Stimulated activated CD8-positive, alpha-beta memory T cell treated with anti-CD3 and anti-CD28 coated beads, Interleukin-2, amount 100 ng/mL, for 48 hours (primary cell): Measurements from ENCODE around the gene AKT1.
A peak's percentile ranks its signal among the peaks of the same experiment; 100 is the strongest.

ENCODE experiments used
- DNase-seq, 2 donors: peaks; one replicate each; pipeline ENCODE4 v3.0.0-alpha.2; 2020; ENCODE audit warnings: low read depth in 2 of 2

The AKT1 gene

DNA sequence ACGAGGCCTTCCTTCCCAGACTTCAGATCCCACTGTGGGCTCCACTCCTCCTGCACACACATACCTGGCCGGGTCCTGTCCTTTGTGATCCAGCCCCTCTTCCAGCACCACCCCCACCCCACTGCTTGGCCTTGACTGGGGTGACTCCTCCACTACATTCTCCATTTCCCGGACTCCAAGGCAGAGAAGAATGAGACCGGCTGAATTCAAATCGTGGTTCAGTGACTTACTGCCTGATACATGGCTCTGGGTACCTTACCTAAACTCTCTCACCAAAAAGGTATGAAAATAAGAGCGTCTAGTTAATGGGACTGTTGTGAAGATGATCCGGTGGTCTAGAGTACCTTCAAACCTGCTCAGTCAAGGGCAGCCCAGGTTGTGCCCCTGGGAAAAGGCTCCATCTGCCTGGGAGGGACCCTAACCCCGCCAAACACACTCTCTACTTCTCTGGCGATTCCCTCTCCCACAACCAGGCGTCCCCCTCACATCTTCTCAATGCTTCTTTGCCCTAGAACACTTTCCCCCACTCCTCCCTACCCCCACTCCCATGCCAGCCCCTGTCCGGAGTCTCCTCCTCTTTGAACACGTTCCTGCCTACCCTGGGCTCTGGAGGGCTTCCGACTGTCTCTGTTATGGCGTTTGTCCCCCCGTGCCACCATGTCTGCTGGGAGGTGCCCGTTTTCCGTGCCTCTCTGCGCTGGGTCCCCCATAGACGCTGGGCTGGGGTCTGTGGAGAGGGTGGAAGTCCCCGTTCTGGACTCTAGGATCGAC, 3.9 kb upstream of the AKT1 start:
- DNase-seq = no peak

DNA sequence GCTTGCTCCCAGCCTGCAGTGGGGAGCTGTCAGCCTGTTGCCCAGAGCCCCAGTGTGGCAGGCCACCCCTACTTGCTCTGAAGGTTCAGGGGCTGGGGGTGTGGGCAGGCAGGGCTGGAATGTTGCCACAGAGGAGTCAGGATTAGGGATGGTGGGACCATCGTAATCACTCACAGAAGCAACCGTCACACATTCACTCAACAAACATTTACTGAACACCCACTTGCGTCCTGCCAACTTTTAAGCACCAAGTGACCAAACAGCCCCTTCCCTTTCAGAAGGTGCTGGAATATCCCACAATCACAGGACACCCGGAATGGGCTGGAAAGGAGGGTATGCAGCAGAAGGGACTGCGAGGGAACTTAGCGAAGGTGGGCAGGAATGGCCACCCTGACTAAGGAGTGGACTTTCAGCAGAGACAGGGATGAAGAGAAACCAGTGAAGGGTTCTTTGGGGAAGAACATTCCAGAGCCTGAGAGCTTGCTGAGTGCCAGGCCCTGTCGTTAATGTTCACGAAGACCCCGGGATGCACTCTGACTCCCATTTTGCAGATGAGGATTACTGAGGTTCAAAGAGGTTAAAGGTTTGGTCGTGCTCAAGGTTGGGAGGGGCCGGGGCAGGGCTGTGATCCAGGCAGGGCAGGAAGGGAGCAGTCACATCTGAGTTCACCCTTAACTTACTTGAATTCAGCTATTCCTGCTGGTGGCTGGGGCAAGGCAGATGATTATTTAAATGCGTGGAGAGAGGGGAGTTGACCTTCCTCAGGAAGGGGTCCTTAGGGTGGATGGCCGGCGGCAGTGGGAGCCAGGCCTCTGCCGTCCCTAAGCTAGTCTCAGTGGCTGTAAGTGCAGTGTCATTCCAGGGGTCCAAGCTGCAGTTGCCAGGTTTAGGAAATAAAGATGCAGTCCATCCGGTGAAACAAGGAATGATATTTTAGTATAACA, 3.0 kb upstream of the AKT1 start:
- DNase-seq = no peak

DNA sequence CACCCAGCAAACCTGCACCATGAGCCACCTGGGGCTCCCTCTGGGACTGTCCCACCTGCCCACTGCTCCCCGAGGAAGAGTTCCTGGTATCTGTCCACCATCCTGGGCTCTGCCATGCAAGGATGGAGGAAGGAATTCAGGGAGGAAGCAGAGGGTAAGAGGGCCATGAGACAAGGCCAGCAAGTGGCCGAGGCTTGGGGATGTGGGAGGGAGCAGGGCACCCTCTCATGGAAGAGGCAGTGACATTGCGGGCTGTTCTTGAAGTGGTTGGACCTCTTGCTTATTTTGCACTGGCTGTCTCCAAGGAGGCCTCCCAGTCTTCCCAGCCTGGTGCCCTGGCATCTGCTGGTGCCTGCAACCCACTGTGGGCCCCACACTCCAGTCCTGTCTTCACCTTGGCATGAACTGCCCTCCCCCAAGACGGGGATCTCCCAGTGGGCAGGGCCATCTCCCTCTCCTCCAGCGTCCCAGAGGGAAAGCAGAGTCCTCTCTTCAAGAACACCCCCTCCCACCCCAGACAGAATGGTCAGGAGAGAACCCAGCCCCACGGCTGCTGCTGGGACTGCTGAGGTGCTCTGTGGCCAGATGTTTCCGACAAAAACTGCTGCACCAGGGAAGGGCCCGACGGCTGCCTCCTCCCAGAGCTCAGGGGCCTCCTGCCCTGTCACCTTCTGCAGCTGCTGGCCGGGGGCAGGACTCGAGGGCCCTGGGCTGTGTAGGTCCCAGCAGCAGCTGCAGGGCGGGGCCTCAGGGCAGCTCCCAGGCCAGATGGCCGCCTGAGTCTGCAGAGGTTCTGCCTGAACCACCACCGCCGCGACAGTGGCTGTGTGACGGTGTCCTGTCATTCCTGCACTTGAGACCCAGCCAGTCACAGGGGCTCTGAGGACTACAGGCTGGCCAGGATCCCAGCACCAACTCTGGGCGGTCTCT, 1.8 kb upstream of the AKT1 start:
- DNase-seq = no peak

DNA sequence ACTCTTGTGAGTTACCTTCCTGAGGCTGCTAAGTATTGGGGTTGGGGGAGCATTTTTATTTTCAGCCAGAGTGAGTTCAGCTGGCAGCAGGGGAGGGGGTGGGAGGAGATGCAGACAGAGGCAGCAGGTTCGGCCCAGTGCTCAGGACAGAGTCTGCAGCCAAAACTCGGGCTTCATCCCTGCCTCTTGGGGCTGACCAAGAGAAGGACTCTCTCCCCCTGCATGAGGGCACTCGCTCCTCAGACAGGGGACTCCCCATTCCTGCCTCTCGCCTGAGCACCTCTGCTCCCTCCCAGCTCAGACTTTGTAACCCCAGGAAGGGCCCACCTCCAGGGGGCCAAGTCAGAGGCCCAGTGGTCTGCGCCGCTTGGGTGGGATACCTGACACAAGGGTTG, 1.1 kb upstream of the AKT1 start:
- no peak for DNase-seq

DNA sequence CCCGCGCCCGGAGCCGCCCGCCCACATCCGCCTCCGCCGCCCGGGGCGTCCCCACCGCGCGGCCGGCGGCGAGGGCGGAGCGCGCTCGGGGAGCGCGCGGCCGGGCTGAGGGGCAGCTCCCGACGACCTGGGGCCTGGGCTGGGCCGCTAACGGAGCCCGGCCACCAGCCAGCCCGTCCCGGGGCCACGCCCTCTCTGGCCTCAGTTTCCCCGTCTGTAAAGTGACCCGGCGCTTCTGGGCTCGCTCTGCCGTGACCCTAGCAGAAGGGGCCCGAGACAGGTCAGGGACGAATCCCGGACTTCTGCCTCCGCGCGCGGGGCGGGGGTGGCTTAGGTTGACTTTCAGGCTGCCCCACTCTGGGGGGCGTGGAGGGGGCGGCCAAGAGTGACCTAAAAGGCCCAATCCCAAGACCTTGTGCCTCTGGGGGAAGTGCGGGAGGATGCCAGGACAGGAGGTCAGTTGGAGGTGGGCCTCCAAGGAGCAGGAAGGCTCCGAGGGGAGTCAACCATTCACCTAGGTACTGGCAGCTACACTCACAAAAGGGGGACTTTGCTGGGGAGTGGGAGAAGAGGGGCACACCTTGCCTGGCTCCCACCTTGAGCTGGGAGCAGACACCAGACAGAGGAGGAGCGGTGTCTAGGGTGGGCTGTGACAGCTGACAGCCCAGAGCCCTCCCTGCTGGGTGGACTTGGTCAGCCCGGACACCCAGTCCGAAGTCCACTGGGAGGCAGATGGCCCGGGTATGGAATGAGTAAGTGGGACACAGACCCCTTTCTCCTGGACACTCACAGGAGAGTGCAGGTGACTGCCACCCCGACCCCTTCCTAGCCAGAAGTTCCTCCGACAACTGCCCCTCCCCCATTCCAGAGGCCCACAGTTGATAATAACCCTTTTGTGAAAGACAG, 486 bp upstream of the AKT1 start:
- DNase-seq = peak in 1 of 2 donors; percentile 48

DNA sequence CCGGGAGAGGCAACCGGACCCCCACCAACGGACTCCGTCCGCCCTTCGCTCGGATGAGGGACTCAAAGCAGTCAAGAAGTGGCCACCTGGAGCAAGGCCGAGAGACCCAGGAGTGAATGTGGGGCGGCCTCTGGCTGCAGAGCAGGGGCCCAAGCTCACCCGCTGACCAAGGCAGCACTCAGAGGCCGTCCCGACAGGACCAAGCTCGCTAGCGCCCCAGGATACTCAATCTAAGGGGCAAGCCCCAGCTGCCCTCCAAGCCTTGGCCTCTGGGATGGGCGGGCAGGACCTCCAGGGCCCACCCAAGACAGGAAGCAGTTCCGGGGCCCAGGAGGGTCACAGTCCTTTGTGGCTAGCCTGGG, 936 bp downstream of the AKT1 start:
- DNase-seq = no peak

DNA sequence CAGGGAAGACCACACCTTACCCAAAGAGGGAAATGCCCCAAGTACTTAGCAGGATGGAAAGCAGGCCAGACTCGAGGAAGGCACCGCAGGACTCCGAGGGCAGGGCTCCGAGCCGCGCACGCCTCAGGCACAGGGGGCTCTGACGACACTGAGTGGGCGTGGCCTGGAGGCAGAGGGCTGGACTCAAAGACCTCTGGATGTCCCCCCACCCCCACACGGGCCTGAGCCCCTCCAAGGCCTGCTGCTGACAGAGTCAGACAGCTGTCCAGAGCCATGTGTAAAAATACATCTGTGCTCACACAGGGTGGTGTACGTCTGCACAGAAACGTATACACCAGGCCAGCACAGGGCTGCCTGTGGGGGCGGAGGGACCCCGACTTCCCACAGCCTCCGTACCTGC, 1.4 kb downstream of the AKT1 start:
- DNase-seq = peak; percentile 60 to 63

GRCh38 chr14:104793703-104793959, 1.9 kb downstream of the AKT1 start:
- DNase-seq = no peak

DNA sequence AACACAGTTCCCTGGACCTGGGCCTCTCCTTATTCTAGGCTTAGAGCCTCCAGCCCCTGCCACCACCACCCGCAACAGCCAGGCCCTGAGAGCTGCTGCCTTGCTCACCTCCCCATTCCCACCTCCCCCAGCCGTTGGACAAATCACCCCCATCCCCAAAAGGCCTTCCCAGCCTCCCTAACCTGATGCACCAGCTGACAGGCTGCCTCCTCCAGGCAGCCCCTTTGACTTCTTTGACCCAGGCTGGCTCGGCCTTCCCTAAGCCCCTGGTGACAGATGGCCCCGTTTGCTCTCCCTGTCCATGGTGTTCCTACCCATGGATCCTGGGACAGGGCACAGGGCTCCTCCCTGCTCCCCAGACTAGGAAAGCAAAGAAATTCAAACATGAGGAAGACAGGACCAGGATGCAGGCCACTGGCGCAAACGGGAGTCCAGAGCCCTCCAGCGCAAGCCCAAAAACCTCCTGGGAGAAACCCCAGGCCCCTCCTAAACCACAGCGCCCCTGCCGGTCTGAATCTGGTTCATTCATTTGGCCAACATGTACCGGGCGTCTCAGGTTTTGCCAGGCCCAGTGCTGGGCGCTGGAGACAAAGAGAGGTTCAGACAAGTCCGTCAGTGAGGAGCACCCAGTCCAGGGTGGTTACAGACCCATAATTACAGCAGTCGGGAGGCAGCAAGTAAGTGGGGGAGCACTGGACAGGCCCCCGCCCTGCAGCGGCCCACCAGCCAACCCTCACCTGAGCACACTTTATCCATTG, 2.4 kb downstream of the AKT1 start:
- DNase-seq = no peak

- no peak for DNase-seq
Observed at GRCh38 chr14:104792101-104792884, 3.3 kb downstream of the AKT1 start.

DNA sequence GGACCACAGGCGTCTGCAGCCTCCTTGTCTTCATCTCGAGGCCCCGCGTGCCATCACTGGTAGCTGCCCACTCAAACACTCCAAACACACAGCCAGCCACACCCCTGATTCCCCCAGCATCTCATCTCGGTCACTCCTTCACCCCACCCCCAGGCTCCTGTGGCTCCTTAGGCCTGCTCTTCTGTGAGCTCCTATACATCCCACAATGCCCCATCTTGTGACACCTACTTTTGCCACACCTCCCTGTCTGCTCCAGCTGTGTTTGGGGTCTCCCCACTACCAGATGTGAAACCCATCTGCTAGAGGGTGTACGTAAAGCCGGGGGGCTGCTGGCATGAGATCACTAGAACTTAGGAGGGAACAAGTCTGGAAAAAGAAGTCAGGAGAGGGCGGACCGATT, 4.1 kb downstream of the AKT1 start:
- DNase-seq = no peak

DNA sequence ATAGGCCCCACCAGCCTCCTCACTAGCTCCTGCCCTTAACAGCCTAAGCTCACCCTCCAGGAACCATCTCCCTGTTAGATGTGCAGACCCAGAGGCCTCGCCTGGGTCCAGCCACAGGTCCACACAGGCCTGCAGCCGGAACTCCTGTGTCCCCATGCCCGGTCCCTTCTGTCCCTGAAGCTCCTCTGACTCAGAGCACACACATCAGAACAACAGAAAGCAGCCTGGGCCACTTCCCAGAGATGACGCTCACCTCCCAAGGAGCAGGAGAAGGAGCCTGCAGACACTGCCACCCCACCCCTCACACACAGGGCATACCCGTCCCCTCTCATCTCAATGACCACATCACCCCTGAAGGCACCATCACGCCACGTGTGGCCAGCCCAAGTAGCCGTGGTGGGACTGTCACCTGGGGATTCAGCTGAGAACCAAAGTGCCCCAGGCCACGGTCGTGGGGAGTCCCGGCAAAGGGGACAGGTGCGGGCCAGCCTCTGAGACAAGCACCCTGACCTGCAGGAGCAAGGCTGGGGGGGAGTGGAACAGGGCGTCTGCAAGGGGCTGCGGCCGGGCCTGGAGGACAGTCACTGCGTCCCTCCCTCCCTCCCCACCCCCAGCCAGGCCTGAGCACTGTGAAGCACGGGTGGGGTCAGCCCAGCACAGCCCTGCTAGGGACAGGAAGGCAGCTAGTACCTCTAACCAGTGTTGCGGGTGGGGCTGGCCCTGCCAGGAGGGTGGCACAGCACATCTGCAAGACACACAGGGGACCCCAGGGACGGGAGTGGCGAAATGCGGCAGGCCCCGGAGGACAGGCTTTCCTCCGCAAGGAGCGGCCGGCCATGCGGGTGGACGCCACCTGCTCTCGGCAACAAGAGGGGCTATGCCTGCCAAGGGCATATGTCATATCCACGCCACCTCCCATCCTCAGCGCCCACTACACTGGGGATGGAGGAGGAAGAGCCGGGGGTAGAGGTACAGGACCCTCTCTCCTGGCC, 5.5 kb downstream of the AKT1 start:
- no peak for DNase-seq

DNA sequence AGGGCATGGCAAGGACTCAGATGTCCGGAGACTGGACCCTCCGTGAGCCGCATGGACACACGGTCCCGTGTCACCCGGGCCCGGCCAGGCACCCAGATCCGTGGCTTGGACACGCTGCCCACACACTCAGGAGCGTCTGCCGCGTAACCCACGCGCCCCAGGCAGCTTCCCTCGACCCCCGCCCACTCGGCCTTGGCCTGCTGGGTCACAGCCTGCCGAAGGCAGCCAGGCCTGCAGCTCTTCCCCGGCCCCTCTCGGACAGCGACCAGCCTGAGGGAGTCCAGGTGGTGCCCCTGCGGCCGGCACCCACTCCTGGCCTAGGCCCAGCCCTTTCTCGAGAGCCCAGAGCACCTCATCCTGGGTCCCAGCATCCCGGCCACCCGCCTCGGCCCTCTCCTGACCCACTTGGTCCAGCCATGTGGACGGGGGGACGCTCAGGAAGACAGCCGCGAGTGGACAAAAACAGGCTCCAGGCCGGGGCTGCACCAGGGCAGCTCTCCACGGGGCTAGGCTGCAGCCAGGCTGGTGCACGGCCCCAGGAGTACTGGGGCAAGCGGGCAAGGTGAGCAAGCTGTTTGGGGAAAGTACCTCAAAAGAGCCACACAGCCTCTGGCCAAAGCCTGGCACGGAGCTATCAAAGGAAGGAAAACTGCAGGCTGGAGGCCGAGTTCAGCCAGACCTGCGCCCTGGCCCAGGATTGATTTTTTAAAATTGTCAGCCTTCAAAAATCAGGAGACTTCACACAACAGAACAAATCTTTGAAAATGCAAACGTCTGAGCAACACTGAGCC, 6.5 kb downstream of the AKT1 start:
- no peak for DNase-seq

DNA sequence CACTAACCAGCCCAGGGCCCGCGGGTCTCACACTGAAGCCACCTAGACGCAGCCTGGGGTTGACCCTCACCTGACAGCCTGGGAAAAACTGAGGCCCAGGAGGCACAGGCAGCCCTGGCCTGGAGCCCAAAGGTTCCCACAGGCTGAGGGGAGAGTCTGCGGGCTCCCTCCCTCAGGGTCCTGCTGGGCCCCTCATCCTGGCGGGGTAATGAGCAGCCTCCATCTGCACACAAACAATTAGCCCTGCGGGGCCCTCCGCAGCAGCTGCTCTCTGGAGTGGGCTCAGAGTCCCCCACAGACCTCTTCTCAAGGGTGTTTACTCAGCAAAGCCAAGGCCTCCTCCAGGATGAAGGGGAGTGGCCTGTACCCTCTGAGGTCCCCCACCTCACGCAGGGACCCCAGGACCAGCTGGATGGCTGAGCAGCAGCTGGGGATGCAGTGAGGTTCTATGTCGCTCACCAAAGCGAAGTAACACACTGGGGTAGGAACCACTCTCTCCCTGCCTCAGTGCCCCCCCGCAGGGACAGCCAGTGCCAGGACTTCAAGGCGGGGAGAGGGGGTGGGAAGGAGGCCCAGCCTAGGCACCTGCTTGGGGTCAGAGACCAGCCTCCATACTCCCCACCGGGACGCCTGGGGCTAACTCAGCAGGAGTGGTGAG, 7.3 kb downstream of the AKT1 start:
- no peak for DNase-seq

GRCh38 chr14:104787736-104788135, 7.8 kb downstream of the AKT1 start:
- no peak for DNase-seq

- DNase-seq = no peak
Observed at GRCh38 chr14:104786726-104787675, 8.5 kb downstream of the AKT1 start.
